Hepatocyte (in vitro differentiated cells): ENCODE results near the gene KRTAP10-5.
"Not testable (repeated sequence)": the region's sequence is repeated elsewhere in the genome, so short reads cannot be mapped to it uniquely, and the experiment has no call there.

ENCODE experiments used
- CTCF ChIP-seq: fragments of 200-600 bp; sonication (generic); IDR thresholded peaks from 2 replicates; pipeline ENCODE4 v1.5.1; 2016; ENCODE audit warnings: antibody characterized with exemption, mild to moderate bottlenecking; ENCODE audit not compliant: poor library complexity
- EZH2 ChIP-seq: fragments of 200-600 bp; sonication (generic); IDR thresholded peaks from 2 replicates; pipeline ENCODE4 v1.6.1; 2016; ENCODE audit warnings: antibody characterized with exemption, mild to moderate bottlenecking, borderline replicate concordance

- not testable (repeated sequence) for TF ChIP-seq CTCF, EZH2
Observed at GRCh38 chr21:44550285-44550684, 30.1 kb downstream of the KRTAP10-5 start.
